Ectodermal cell (in vitro differentiated cells): ENCODE results near the gene PCBP2.
A peak's percentile ranks its signal among the peaks of the same experiment; 100 is the strongest.
"Not testable (repeated sequence)": the region's sequence is repeated elsewhere in the genome, so short reads cannot be mapped to it uniquely, and the experiment has no call there.

Source experiments
- H3K27ac ChIP-seq: 2 replicates; pipeline ENCODE4 v1.7.0; 2013; ENCODE audit warnings: mild to moderate bottlenecking, low read depth, low read length; ENCODE audit not compliant: insufficient read depth, poor library complexity, severe bottlenecking
- H3K27me3 ChIP-seq: 2 replicates; pipeline ENCODE4 v1.7.0; 2013; ENCODE audit warnings: mild to moderate bottlenecking, low read length; ENCODE audit not compliant: insufficient read depth, control insufficient read depth, poor library complexity, severe bottlenecking
- H3K36me3 ChIP-seq: one replicate; pipeline ENCODE4 v1.7.0; 2013; ENCODE audit warnings: low read length; ENCODE audit not compliant: control insufficient read depth, insufficient read depth
- H3K4me1 ChIP-seq: one replicate; pipeline ENCODE4 v1.7.0; 2013; ENCODE audit warnings: low read length; ENCODE audit not compliant: control insufficient read depth, insufficient read depth
- H3K4me3 ChIP-seq: 2 replicates; pipeline ENCODE4 v1.7.0; 2013; ENCODE audit warnings: low read depth, low read length, control low read depth; ENCODE audit not compliant: insufficient read depth
- H3K9me3 ChIP-seq: 2 replicates; pipeline ENCODE4 v1.7.0; 2013; ENCODE audit warnings: mild to moderate bottlenecking, low read length, moderate library complexity; ENCODE audit not compliant: control insufficient read depth
- WGBS, 2 experiments: methylation state at CpG; one replicate each; pipeline ENCODE4 v1.1.7; 2013; ENCODE audit warnings: missing lambda C conversion rate in 2 of 2; 5-methylcytosine and 5-hydroxymethylcytosine counted together

The PCBP2 gene

GRCh38 chr12:53472056-53472582 is 20.2 kb downstream of the PCBP2 start:
- Histone ChIP-seq H3K9me3 (no peaks in the 10 kb centered on the region), H3K36me3 (peaks cover 89% of the 10 kb centered on the region), H3K27me3 (no peaks in the 10 kb centered on the region), H3K4me1 (peaks cover 10% of the 10 kb centered on the region), H3K4me3 (no peak overlapping the region), H3K27ac (no peak overlapping the region)
- 100% methylated on average over 1 of the region's 1 CpG; no CpG with 5 or more reads in 1 of the 2 experiments for WGBS, 2 experiments

GRCh38 chr12:53474077-53474476 is 22.2 kb downstream of the PCBP2 start:
- H3K4me1 ChIP-seq, result peaks cover 10% of the 10 kb centered on the region
- peaks cover 80% of the 10 kb centered on the region for H3K36me3 ChIP-seq
- no peak overlapping the region for H3K4me3 ChIP-seq
- H3K27me3 ChIP-seq, result no peaks in the 10 kb centered on the region
- peak overlapping the region; percentile 36 for H3K27ac ChIP-seq
- 96 to 100% methylated on average over 2 of the region's 2 CpGs for WGBS, 2 experiments
- no peaks in the 10 kb centered on the region for H3K9me3 ChIP-seq

- H3K27me3 ChIP-seq, result no peaks in the 10 kb centered on the region
- peak overlapping the region; percentile 13 for H3K27ac ChIP-seq
- peaks cover 75% of the 10 kb centered on the region for H3K36me3 ChIP-seq
- 91 to 94% methylated on average over 13 of the region's 13 CpGs for WGBS, 2 experiments
- peaks cover 13% of the 10 kb centered on the region for H3K4me1 ChIP-seq
- H3K4me3 ChIP-seq, result no peak overlapping the region
- H3K9me3 ChIP-seq, result no peaks in the 10 kb centered on the region
These were observed 22.9 kb downstream of the PCBP2 start for GRCh38 chr12:53474819-53475218.

GRCh38 chr12:53476769-53477209 is 24.9 kb downstream of the PCBP2 start:
- Histone ChIP-seq H3K9me3 (no peaks in the 10 kb centered on the region), H3K4me3 (no peak overlapping the region), H3K27ac (no peak overlapping the region), H3K36me3 (peaks cover 66% of the 10 kb centered on the region), H3K27me3 (no peaks in the 10 kb centered on the region), H3K4me1 (peaks cover 18% of the 10 kb centered on the region)
- 83 to 87% methylated on average over 2 of the region's 2 CpGs for WGBS, 2 experiments

GRCh38 chr12:53478865-53479264 is 27.0 kb downstream of the PCBP2 start:
- Histone ChIP-seq H3K36me3 (peaks cover 55% of the 10 kb centered on the region), H3K27ac (peak overlapping the region; percentile 11)
- WGBS, 2 experiments, result 90 to 100% methylated on average over 1 of the region's 1 CpG

GRCh38 chr12:53479331-53479730 is 27.4 kb downstream of the PCBP2 start:
- H3K9me3 ChIP-seq, result no peaks in the 10 kb centered on the region
- peaks cover 17% of the 10 kb centered on the region for H3K4me1 ChIP-seq
- H3K4me3 ChIP-seq, result no peak overlapping the region
- 92 to 94% methylated on average over 5 of the region's 5 CpGs for WGBS, 2 experiments
- H3K36me3 ChIP-seq, result peaks cover 50% of the 10 kb centered on the region
- H3K27ac ChIP-seq, result no peak overlapping the region
- H3K27me3 ChIP-seq, result no peaks in the 10 kb centered on the region

More at GRCh38 chr12:53478865-53479264, 27.0 kb downstream of the PCBP2 start:
- Histone ChIP-seq H3K4me3 (no peak overlapping the region), H3K27me3 (no peaks in the 10 kb centered on the region), H3K4me1 (peaks cover 18% of the 10 kb centered on the region), H3K9me3 (no peaks in the 10 kb centered on the region)

GRCh38 chr12:53480491-53481442 is 28.9 kb downstream of the PCBP2 start:
- H3K4me3 ChIP-seq, result no peak overlapping the region
- H3K9me3 ChIP-seq, result no peaks in the 10 kb centered on the region
- peaks cover 36% of the 10 kb centered on the region for H3K36me3 ChIP-seq
- H3K27me3 ChIP-seq, result no peaks in the 10 kb centered on the region
- peaks cover 7% of the 10 kb centered on the region for H3K4me1 ChIP-seq
- H3K27ac ChIP-seq, result no peak overlapping the region
- 92 to 93% methylated on average over 6 to 8 of the region's 12 CpGs for WGBS, 2 experiments

GRCh38 chr12:53481458-53481857 is 29.6 kb downstream of the PCBP2 start:
- 92 to 96% methylated on average over 6 of the region's 6 CpGs for WGBS, 2 experiments
- H3K27me3 ChIP-seq, H3K4me3 ChIP-seq, H3K9me3 ChIP-seq, H3K4me1 ChIP-seq: not testable (repeated sequence)
- Histone ChIP-seq H3K27ac (peak overlapping the region; percentile 9), H3K36me3 (peaks cover 29% of the 10 kb centered on the region)

- H3K9me3 ChIP-seq, result no peaks in the 10 kb centered on the region
- H3K27me3 ChIP-seq, result no peaks in the 10 kb centered on the region
- WGBS, 2 experiments, result 90 to 93% methylated on average over 8 of the region's 9 CpGs
- H3K27ac ChIP-seq, result peak overlapping the region; percentile 9
- H3K4me1 ChIP-seq, result peaks cover 7% of the 10 kb centered on the region
- H3K4me3 ChIP-seq, result no peak overlapping the region
- peaks cover 24% of the 10 kb centered on the region for H3K36me3 ChIP-seq
These were observed 30.2 kb downstream of the PCBP2 start for GRCh38 chr12:53481939-53482586.

- Histone ChIP-seq H3K27ac (no peak overlapping the region), H3K4me1 (peaks cover 7% of the 10 kb centered on the region), H3K9me3 (no peaks in the 10 kb centered on the region), H3K4me3 (no peak overlapping the region), H3K27me3 (no peaks in the 10 kb centered on the region), H3K36me3 (peaks cover 18% of the 10 kb centered on the region)
- 93 to 94% methylated on average over 18 of the region's 18 CpGs for WGBS, 2 experiments
These were observed 30.8 kb downstream of the PCBP2 start for GRCh38 chr12:53482626-53483168.
